Measurements from ENCODE around the gene PRR5.

The PRR5 gene

DNA sequence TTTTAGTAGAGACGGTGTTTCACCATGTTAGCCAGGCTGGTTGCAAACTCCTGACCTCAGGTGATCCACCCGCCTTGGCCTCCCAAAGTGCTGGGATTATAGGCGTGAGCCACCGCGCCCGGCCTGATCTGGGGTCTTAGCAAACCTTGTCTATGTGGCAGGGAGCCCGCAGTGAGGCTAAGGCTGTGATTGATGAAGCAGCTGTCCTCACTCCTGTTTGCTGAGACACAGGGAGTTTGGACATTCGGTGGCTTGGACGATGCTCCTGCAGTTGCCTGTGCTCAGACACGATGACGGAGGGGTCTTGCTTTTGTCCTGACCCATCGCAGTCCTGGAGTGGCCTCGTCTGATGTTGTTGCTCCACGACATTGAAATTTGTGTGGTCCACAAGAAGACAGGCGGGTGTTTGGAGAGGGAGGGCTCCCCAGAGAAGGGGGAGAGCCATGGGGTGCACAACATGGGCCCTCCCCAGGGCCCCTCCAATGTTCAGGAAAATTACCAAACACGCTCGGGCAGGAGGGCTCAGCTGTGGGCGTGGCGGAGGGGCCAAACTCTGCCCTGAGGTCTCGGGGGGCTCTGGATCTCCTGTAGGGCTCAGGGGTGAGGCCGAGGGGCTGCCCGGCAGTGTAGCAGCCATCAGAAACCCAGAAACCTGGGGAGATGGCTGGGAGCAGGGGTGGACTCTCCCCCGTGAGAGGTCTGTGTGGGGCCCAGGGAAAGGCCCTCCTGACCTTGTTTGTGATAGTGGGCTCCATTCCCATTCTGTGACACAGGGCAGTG, 41.8 kb upstream of the PRR5 start:
- no peaks in the 10 kb centered on the region for H3K9me3 ChIP-seq (ENCODE audit: insufficient read depth, low read length)
- no peak overlapping the region for H3K4me2 ChIP-seq (ENCODE audit: low read length)
- H2AFZ ChIP-seq (ENCODE audit: low read depth, low read length): no peak overlapping the region
- TF ChIP-seq EZH2phosphoT487 (IDR thresholded peaks at IDR 0.05; ENCODE audit: low read depth): no peak
- TF ChIP-seq, protein P1, sequence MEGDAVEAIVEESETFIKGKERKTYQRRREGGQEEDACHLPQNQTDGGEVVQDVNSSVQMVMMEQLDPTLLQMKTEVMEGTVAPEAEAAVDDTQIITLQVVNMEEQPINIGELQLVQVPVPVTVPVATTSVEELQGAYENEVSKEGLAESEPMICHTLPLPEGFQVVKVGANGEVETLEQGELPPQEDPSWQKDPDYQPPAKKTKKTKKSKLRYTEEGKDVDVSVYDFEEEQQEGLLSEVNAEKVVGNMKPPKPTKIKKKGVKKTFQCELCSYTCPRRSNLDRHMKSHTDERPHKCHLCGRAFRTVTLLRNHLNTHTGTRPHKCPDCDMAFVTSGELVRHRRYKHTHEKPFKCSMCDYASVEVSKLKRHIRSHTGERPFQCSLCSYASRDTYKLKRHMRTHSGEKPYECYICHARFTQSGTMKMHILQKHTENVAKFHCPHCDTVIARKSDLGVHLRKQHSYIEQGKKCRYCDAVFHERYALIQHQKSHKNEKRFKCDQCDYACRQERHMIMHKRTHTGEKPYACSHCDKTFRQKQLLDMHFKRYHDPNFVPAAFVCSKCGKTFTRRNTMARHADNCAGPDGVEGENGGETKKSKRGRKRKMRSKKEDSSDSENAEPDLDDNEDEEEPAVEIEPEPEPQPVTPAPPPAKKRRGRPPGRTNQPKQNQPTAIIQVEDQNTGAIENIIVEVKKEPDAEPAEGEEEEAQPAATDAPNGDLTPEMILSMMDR (IDR thresholded peaks at IDR 0.05; ENCODE audit: low read depth, low read length): no peak
- no peaks in the 10 kb centered on the region for H4K20me1 ChIP-seq (ENCODE audit: insufficient read depth, low read length)
- no peak overlapping the region for H3K27ac ChIP-seq (ENCODE audit: low read length)
- no peaks in the 10 kb centered on the region for H3K79me2 ChIP-seq (ENCODE audit: low read length)
- no peak overlapping the region for H3K4me3 ChIP-seq (ENCODE audit: low read length)
- H3K9ac ChIP-seq (ENCODE audit: low read length): no peak overlapping the region
- H3K27me3 ChIP-seq (ENCODE audit: low read depth, low read length): peaks cover 17% of the 10 kb centered on the region; the same call in 1 of the 2 replicates
- 0 out of 2 replicates have a peak, but pooled peaks cover 3% of the 10 kb centered on the region for H3K4me1 ChIP-seq (ENCODE audit: low read length)
- H3K36me3 ChIP-seq (replicated peaks; ENCODE audit: low read depth, low read length): no peaks in the 10 kb centered on the region

DNA sequence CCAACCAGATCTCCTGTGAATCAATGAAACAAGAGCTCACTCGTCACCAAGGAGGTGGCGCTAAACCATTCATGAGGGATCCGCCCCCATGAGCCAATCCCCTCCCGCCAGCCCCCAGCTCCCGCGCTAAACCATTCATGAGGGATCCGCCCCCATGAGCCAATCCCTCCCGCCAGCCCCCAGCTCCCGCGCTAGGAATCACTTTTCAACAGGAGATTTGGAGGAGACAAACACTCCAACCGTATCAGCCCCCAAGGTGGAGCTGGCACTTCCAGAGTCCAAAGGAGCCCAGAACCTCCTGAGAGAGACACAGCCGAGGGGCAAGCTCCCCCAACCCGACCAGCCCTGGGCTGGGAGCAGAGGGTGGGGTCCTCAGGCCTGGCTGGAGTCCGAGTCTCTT, 40.9 kb upstream of the PRR5 start:
- Histone ChIP-seq H3K4me2 (ENCODE audit: low read length) (no peak overlapping the region), H3K4me3 (ENCODE audit: low read length) (no peak overlapping the region), H3K27me3 (ENCODE audit: low read depth, low read length) (peaks cover 14% of the 10 kb centered on the region; the same call in 1 of the 2 replicates), H3K4me1 (ENCODE audit: low read length) (0 out of 2 replicates have a peak, but pooled peaks cover 4% of the 10 kb centered on the region), H3K79me2 (ENCODE audit: low read length) (no peaks in the 10 kb centered on the region), H2AFZ (ENCODE audit: low read depth, low read length) (no peak overlapping the region), H4K20me1 (ENCODE audit: insufficient read depth, low read length) (no peaks in the 10 kb centered on the region), H3K27ac (ENCODE audit: low read length) (no peak overlapping the region), H3K9ac (ENCODE audit: low read length) (no peak overlapping the region), H3K36me3 (replicated peaks; ENCODE audit: low read depth, low read length) (no peaks in the 10 kb centered on the region), H3K9me3 (ENCODE audit: insufficient read depth, low read length) (no peaks in the 10 kb centered on the region)
- no peak for TF ChIP-seq EZH2phosphoT487 (IDR thresholded peaks at IDR 0.05; ENCODE audit: low read depth)
- TF ChIP-seq, protein P1 (IDR thresholded peaks at IDR 0.05; ENCODE audit: low read depth, low read length): no peak

DNA sequence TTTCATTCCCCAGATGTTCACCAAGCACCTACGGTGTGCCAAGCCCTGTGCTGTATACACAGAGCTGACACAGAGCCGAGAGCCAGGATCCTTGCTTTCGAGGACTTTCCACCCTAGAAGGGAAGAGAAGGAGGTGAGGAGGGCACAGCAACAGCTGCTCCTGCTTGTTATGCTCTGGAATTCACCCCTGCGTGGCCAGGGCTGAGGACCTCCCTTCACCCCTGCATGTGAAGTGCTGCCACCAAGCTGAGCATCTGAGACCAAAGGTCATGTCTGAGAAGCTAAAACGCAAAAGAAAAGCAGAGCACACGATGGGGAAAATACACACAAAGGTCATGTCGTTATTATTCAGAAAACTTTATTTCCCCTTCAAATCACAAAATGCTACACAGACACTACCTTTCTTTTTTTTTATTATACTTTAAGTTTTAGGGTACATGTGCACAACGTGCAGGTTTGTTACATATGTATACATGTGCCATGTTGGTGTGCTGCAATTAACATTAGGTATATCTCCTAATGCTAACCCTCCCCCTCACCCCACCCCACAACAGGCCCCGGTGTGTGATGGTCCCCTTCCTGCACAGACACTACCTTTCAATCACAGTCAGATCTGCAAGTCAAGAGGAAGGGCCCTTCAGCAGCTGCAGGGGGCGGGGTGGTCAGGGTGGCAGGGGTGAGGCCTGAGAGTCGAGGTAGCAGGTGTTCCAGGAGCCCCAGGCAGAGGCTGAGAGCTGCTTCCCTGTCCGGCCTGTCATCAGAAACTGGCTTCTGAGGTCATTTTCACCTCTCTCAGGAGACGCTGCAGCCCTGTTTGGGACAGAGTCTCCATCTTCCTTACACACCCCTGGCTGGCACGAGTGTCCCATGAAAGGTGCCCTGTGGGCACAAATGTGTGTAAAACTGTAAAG, 40.1 kb upstream of the PRR5 start:
- H3K36me3 ChIP-seq (replicated peaks; ENCODE audit: low read depth, low read length): no peaks in the 10 kb centered on the region
- no peaks in the 10 kb centered on the region for H3K9me3 ChIP-seq (ENCODE audit: insufficient read depth, low read length)
- TF ChIP-seq, protein P1 (IDR thresholded peaks at IDR 0.05; ENCODE audit: low read depth, low read length): no peak
- no peak for TF ChIP-seq EZH2phosphoT487 (IDR thresholded peaks at IDR 0.05; ENCODE audit: low read depth)
- H4K20me1 ChIP-seq (ENCODE audit: insufficient read depth, low read length): no peaks in the 10 kb centered on the region
- no peak overlapping the region for H3K27ac ChIP-seq (ENCODE audit: low read length)
- no peak overlapping the region for H2AFZ ChIP-seq (ENCODE audit: low read depth, low read length)
- H3K4me3 ChIP-seq (ENCODE audit: low read length): no peak overlapping the region
- no peak overlapping the region for H3K4me2 ChIP-seq (ENCODE audit: low read length)
- no peak overlapping the region for H3K9ac ChIP-seq (ENCODE audit: low read length)
- H3K79me2 ChIP-seq (ENCODE audit: low read length): no peaks in the 10 kb centered on the region
- H3K27me3 ChIP-seq (ENCODE audit: low read depth, low read length): peaks cover 16% of the 10 kb centered on the region
- 0 out of 2 replicates have a peak, but pooled peaks cover 4% of the 10 kb centered on the region for H3K4me1 ChIP-seq (ENCODE audit: low read length)

Data from OCI-LY3 (cell line).